Endothelial cell of umbilical vein (primary cell): ENCODE measurements around the gene ADARB2. TPM values are rescaled to one million over a fixed set of nuclear protein-coding genes. Genes with fewer than 3 reads are reported as not detected.

ENCODE experiments used
- BruUV-seq: library from RNA; stranded (reverse); fragments of 400-500 nt; replicated peaks from 2 replicates; lab custom pipeline; 2021; lab: Mats Ljungman, UMichigan
- CTCF ChIA-PET: fragments of 300-600, 350-600 bp; sonication (Branson Sonifier 250); formaldehyde crosslinking; loops from one replicate; lab custom pipeline; 2021; ENCODE audit warnings: antibody characterized with exemption, inconsistent platforms; lab: Charles Lee
- POLR2A ChIA-PET: fragments of 300-600, 350-600 bp; sonication (Branson Sonifier 250); formaldehyde crosslinking; loops from one replicate; lab custom pipeline; 2021; ENCODE audit warnings: antibody characterized with exemption, inconsistent platforms; lab: Charles Lee
- DNase-seq: peaks from one replicate; pipeline ENCODE4 v3.0.0-alpha.2; 2011; ENCODE audit warnings: low read depth, low spot score
- FAIRE-seq: peaks from 2 replicates; lab custom pipeline; 2011; peaks lifted over from hg19 to GRCh38; lab: Jason Lieb, UNC
- H2AFZ ChIP-seq: 2 replicates; pipeline ENCODE4 v1.6.0; 2012; ENCODE audit warnings: low read depth, low read length, control low read depth, inconsistent platforms
- H3K27ac ChIP-seq: 2 replicates; pipeline ENCODE4 v1.5.1; 2011; ENCODE audit warnings: low read depth, mild to moderate bottlenecking, control low read depth, low read length, moderate library complexity; ENCODE audit not compliant: insufficient read depth
- H3K27me3 ChIP-seq, 2 experiments: 2 replicates each; pipeline versions ENCODE4 v1.6.0 to v1.6.1; 2011; ENCODE audit warnings: low read length in 2 of 2, mixed read lengths in 1 of 2; ENCODE audit not compliant: control insufficient read depth in 2 of 2, insufficient read depth in 2 of 2
- H3K36me3 ChIP-seq, 2 experiments: 2 replicates in 1 of 2; 3 replicates in 1 of 2; pipeline ENCODE4 v1.5.1; 2011; ENCODE audit warnings: low read length in 2 of 2, mild to moderate bottlenecking in 1 of 2, moderate library complexity in 1 of 2; ENCODE audit not compliant: control insufficient read depth in 2 of 2, insufficient read depth in 2 of 2; ENCODE audit errors: extremely low read depth in 1 of 2
- H3K4me1 ChIP-seq: 3 replicates; pipeline ENCODE4 v1.5.1; 2011; ENCODE audit warnings: mild to moderate bottlenecking, low read length; ENCODE audit not compliant: control insufficient read depth, insufficient read depth; ENCODE audit errors: extremely low read depth
- H3K4me2 ChIP-seq: 2 replicates; pipeline ENCODE4 v1.6.1; 2011; ENCODE audit warnings: low read length, control low read depth, mixed read lengths; ENCODE audit not compliant: insufficient read depth
- H3K4me3 ChIP-seq, 3 experiments: fragments of 200-600 bp in 1 of 3; sonication (generic), shearing (Covaris generic) in 1 of 3; replicated peaks in 1 of 3; 2 replicates each; pipeline ENCODE4 v1.5.1; 2011 to 2016; ENCODE audit warnings: control low read depth in 3 of 3, low read length in 3 of 3, mild to moderate bottlenecking in 2 of 3, inconsistent platforms in 1 of 3, low read depth in 1 of 3, moderate library complexity in 1 of 3; ENCODE audit not compliant: insufficient read depth in 1 of 3
- H3K79me2 ChIP-seq: 2 replicates; pipeline ENCODE4 v1.6.0; 2012; ENCODE audit warnings: low read length, inconsistent platforms; ENCODE audit not compliant: control insufficient read depth, insufficient read depth
- H3K9ac ChIP-seq: replicated peaks from 2 replicates; pipeline ENCODE3; 2011; ENCODE audit warnings: low read length, control low read depth; ENCODE audit not compliant: insufficient read depth; ENCODE audit errors: extremely low read depth
- H3K9me1 ChIP-seq: replicated peaks from 3 replicates; pipeline ENCODE4 v1.6.0; 2011; ENCODE audit warnings: mild to moderate bottlenecking, low read length; ENCODE audit not compliant: control insufficient read depth, insufficient read depth; ENCODE audit errors: extremely low read depth
- H3K9me3 ChIP-seq: replicated peaks from 2 replicates; pipeline ENCODE4 v1.5.1; 2012; ENCODE audit warnings: low read length, inconsistent platforms; ENCODE audit not compliant: control insufficient read depth, insufficient read depth
- H4K20me1 ChIP-seq: replicated peaks from 2 replicates; pipeline ENCODE3; 2011; ENCODE audit warnings: mild to moderate bottlenecking, low read length; ENCODE audit not compliant: control insufficient read depth, insufficient read depth; ENCODE audit errors: extremely low read depth
- EZH2 ChIP-seq: IDR thresholded peaks from 2 replicates; pipeline ENCODE4 v1.6.1; 2012; ENCODE audit warnings: borderline replicate concordance, low read depth, mild to moderate bottlenecking, moderate library complexity, low read length, inconsistent platforms; ENCODE audit not compliant: severe bottlenecking
- FOS ChIP-seq: IDR thresholded peaks from 2 replicates; pipeline ENCODE4 v1.6.1; 2011; ENCODE audit warnings: mild to moderate bottlenecking, low read length, moderate library complexity, borderline replicate concordance; ENCODE audit not compliant: insufficient read depth
- GATA2 ChIP-seq: IDR thresholded peaks from 2 replicates; pipeline ENCODE4 v1.7.0; 2011; ENCODE audit warnings: low read depth, mild to moderate bottlenecking, moderate library complexity, mixed read lengths, low read length; ENCODE audit not compliant: insufficient read length, insufficient read depth
- JUN ChIP-seq: IDR thresholded peaks from 2 replicates; pipeline ENCODE4 v1.6.1; 2011; ENCODE audit warnings: borderline replicate concordance, low read depth; ENCODE audit not compliant: insufficient read length, insufficient read depth
- MAX ChIP-seq: IDR thresholded peaks from 2 replicates; pipeline ENCODE4 v1.6.1; 2011; ENCODE audit not compliant: insufficient read depth, insufficient read length
- MYC ChIP-seq: IDR thresholded peaks from one replicate; pipeline ENCODE4 v1.6.1; 2011; ENCODE audit warnings: mild to moderate bottlenecking, low read depth, low read length
- POLR2A ChIP-seq: IDR thresholded peaks from 2 replicates; pipeline ENCODE4 v1.6.1; 2012; ENCODE audit warnings: low read depth, mild to moderate bottlenecking, control low read depth, low read length
- POLR2AphosphoS5 ChIP-seq: IDR thresholded peaks from 2 replicates; pipeline ENCODE4 v1.6.1; 2012; ENCODE audit warnings: low read depth, mild to moderate bottlenecking, control low read depth, low read length, moderate library complexity; ENCODE audit not compliant: insufficient read depth
- dilution Hi-C: fragments of 300-500 bp; cut with MboI; formaldehyde crosslinking; loops from one replicate; pipeline ENCODE4 v1.15.0; 2019; ENCODE audit warnings: low sequenced_read_pairs; ENCODE audit not compliant: extremely low pct_ligation_motif_present
- intact Hi-C: fragments of 100-400 bp; cut with micrococcal nuclease; formaldehyde crosslinking; loops from one replicate; pipeline ENCODE4 v1.10.0; 2022
- polyA plus RNA-seq, 4 experiments: library from polyadenylated mRNA; depleted of rRNA in 3 of 4; stranded (reverse) in 3 of 4; unstranded in 1 of 4; fragments of >200 nt; gene quantifications; 2 replicates each; pipeline versions ENCODE4 v1.2.1 to v1.2.3, GENCODE V29; 2011 to 2012; ENCODE audit warnings: missing spikeins in 1 of 4
- total RNA-seq: library from RNA; stranded (reverse); gene quantifications from 2 replicates; pipeline ENCODE4 v1.2.3, GENCODE V29; 2021
- TF ChIP-seq, protein P1 (sequence below), 2 donors: IDR thresholded peaks; 1 replicate in 1 of 2; 2 replicates in 1 of 2; pipeline ENCODE4 v1.5.1; 2011; ENCODE audit warnings: low read length in 2 of 2, mild to moderate bottlenecking in 2 of 2, moderate library complexity in 2 of 2, control low read depth in 1 of 2, inconsistent platforms in 1 of 2, low read depth in 1 of 2; ENCODE audit not compliant: insufficient read depth in 1 of 2; ENCODE audit errors: extremely low read depth in 1 of 2

ADARB2 gene
- total and polyA plus RNA-seq, 2 donors (not counting 3 experiments of a cell fraction or from before 2014, with no cell fraction given), result not detected

GRCh38 chr10:1679821-1680650, 57.3 kb downstream of the ADARB2 start:
- no peaks in the 10 kb centered on the region for H3K79me2 ChIP-seq
- intact Hi-C loops, result no loop called here
- no peak overlapping the region for H2AFZ ChIP-seq
- H3K9ac ChIP-seq, result no peak overlapping the region
- ChIA-PET CTCF (no interaction called here), POLR2A (no interaction called here)
- peaks cover 6% of the 10 kb centered on the region for H3K9me3 ChIP-seq
- no TSS peak for BruUV-seq
- DNase-seq, result no peak
- H3K4me1 ChIP-seq, result no peaks in the 10 kb centered on the region
- H3K27me3 ChIP-seq, result no peaks in the 10 kb centered on the region
- no peaks in the 10 kb centered on the region for H3K36me3 ChIP-seq
- no peak for TF ChIP-seq POLR2AphosphoS5
- TF ChIP-seq MYC, result no peak
- no peak for TF ChIP-seq GATA2
- no peak for TF ChIP-seq FOS
- TF ChIP-seq, protein P1, sequence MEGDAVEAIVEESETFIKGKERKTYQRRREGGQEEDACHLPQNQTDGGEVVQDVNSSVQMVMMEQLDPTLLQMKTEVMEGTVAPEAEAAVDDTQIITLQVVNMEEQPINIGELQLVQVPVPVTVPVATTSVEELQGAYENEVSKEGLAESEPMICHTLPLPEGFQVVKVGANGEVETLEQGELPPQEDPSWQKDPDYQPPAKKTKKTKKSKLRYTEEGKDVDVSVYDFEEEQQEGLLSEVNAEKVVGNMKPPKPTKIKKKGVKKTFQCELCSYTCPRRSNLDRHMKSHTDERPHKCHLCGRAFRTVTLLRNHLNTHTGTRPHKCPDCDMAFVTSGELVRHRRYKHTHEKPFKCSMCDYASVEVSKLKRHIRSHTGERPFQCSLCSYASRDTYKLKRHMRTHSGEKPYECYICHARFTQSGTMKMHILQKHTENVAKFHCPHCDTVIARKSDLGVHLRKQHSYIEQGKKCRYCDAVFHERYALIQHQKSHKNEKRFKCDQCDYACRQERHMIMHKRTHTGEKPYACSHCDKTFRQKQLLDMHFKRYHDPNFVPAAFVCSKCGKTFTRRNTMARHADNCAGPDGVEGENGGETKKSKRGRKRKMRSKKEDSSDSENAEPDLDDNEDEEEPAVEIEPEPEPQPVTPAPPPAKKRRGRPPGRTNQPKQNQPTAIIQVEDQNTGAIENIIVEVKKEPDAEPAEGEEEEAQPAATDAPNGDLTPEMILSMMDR (IDR thresholded peaks at IDR 0.05; ENCODE audit: extremely low read depth in 1 of 2, insufficient read depth in 1 of 2, low read depth in 1 of 2, low read length in 2 of 2), result no peak
- TF ChIP-seq JUN, result no peak
- TF ChIP-seq MAX, result no peak
- TF ChIP-seq POLR2A, result no peak
- no peak for TF ChIP-seq EZH2
- dilution Hi-C loops, result no loop called here
- H3K9me1 ChIP-seq, result no peaks in the 10 kb centered on the region
- H3K4me3 ChIP-seq, result no peak overlapping the region
- H3K27ac ChIP-seq, result no peak overlapping the region
- no peak overlapping the region for H3K4me2 ChIP-seq
- H4K20me1 ChIP-seq, result no peaks in the 10 kb centered on the region
- FAIRE-seq, result no peak
